Measurements from ENCODE around the gene TWSG1.

GRCh38 chr18:9400197-9400596 lies 65.6 kb downstream of the TWSG1 start:
- TF ChIP-seq CTCF (IDR thresholded peaks at IDR 0.05): no peak
- TF ChIP-seq POLR2AphosphoS5 (IDR thresholded peaks at IDR 0.05): no peak

All from breast epithelium (tissue), 3 donors.